Duodenal mucosa (tissue), 2 donors: Measurements from ENCODE around the gene HORMAD1.

ENCODE experiments used
- H3K27ac ChIP-seq: one replicate; pipeline ENCODE4 v1.7.0; 2013; ENCODE audit warnings: low read depth, low read length
- H3K27me3 ChIP-seq, 2 donors: one replicate each; pipeline ENCODE4 v1.7.0; 2013; ENCODE audit warnings: low read length in 2 of 2, control low read depth in 1 of 2; ENCODE audit not compliant: insufficient read depth in 2 of 2, control insufficient read depth in 1 of 2
- H3K36me3 ChIP-seq, 2 donors: one replicate each; pipeline ENCODE4 v1.7.0; 2013; ENCODE audit warnings: low read length in 2 of 2, control low read depth in 1 of 2; ENCODE audit not compliant: insufficient read depth in 2 of 2, control insufficient read depth in 1 of 2
- H3K4me1 ChIP-seq, 2 donors: one replicate each; pipeline ENCODE4 v1.7.0; 2013; ENCODE audit warnings: low read length in 2 of 2, control low read depth in 1 of 2; ENCODE audit not compliant: insufficient read depth in 2 of 2, control insufficient read depth in 1 of 2
- H3K4me3 ChIP-seq, 2 donors: one replicate each; pipeline ENCODE4 v1.7.0; 2013; ENCODE audit warnings: low read length in 2 of 2, low read depth in 1 of 2
- H3K9ac ChIP-seq, 2 donors: one replicate each; pipeline ENCODE4 v1.7.0; 2013; ENCODE audit warnings: low read length in 2 of 2, low read depth in 1 of 2
- H3K9me3 ChIP-seq, 2 donors: one replicate each; pipeline ENCODE4 v1.7.0; 2013; ENCODE audit warnings: low read length in 2 of 2, control low read depth in 1 of 2; ENCODE audit not compliant: control insufficient read depth in 1 of 2

Gene HORMAD1

GRCh38 chr1:150703427-150703826, 17.3 kb downstream of the HORMAD1 start:
- no peaks in the 10 kb centered on the region for H3K9me3 ChIP-seq
- H3K36me3 ChIP-seq, result no peaks in the 10 kb centered on the region
- no peaks in the 10 kb centered on the region for H3K4me1 ChIP-seq
- no peaks in the 10 kb centered on the region for H3K27me3 ChIP-seq
- H3K4me3 ChIP-seq, result no peak overlapping the region
- H3K27ac ChIP-seq, result no peak overlapping the region
- no peak overlapping the region for H3K9ac ChIP-seq

DNA sequence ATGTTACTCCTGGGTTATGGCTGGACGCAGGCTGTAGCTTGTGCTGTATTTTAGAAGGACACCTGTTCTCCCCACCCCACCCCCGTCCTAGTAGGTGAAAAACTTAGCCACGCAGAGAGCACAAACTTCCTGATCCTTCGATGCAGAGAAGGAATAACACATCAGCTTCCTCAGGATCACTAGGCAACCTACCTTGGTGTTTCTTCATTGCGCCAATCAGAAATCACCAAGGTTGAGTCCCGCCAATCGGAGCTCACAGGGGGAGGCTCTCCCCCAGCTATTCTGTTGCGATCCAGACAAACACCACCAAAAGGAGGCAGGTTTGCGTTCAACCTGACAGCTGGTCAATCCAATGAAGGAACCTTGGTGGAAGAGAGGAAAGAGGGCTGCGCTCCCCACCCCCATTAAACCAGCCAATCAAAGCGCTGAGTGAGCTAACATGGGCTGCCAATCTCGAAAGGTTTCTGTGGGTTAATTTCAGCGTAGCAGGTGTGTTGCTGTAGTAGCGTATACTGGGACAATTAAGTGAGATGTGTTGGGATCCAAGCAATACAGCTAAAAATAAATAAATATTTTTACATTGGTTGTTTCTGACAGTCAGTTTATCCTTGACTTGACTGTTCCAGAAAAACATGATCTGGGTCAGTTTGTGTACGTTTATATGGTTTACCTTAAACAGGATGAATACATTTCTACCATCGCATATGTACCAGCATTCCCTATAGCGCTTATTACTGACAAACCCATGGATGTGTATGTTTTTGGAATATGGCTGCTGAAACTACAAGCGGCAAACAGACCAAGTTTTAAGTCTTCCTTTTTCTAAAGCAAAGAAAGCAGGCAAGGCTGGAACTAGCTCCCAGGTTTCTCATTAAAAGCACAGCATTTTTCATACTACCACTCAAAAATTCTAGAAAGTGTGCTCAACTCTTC, 23.4 kb downstream of the HORMAD1 start, which contains the start of gene GOLPH3L:
Gene GOLPH3L, minus strand, starts transcription at position 160 of the 933 bp plus-strand sequence. CDS start 2,316 bp downstream, outside the sequence.
- Histone ChIP-seq H3K36me3 (peaks cover 4 to 20% of the 10 kb centered on the region in 2 donors), H3K27ac (peak within 1 kb of the TSS; percentile 65), H3K4me3 (peak within 1 kb of the TSS; percentile 78 to 84), H3K4me1 (peaks cover 0 to 8% of the 10 kb centered on the region in 2 donors), H3K9me3 (no peaks in the 10 kb centered on the region), H3K27me3 (no peaks in the 10 kb centered on the region), H3K9ac (peak within 1 kb of the TSS; percentile 56 to 62)

- peaks cover 0 to 8% of the 10 kb centered on the region in 2 donors for H3K4me1 ChIP-seq
- H3K27me3 ChIP-seq, result no peaks in the 10 kb centered on the region
- H3K27ac ChIP-seq, result peak overlapping the region; percentile 65
- H3K9ac ChIP-seq, result peak overlapping the region; percentile 32 to 62
- H3K4me3 ChIP-seq, result peak overlapping the region; percentile 78 to 84
- H3K9me3 ChIP-seq, result no peaks in the 10 kb centered on the region
- H3K36me3 ChIP-seq, result peaks cover 4 to 23% of the 10 kb centered on the region in 2 donors
These were observed 24.1 kb downstream of the HORMAD1 start for GRCh38 chr1:150696590-150696989.

DNA sequence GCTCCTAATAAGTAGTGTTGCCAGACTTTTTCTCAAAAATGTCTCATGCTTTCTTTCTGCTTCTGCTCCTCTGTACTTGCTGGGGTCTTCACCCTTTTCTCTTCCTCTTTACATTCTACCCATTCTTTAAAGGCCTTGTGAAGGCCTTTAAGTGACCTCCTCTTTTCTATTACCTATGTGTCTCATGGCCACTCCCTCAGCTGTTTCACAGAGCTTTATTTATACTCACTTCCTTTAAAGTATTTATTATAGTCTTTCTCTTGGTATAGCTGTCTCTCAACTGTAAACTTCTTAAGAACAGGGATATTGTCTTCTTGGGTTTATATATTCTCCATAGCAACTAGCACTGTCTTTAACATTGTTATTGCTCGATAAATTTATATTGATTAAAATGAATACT, 24.5 kb downstream of the HORMAD1 start:
- Histone ChIP-seq H3K4me1 (peaks cover 0 to 8% of the 10 kb centered on the region in 2 donors), H3K9ac (peak overlapping the region; percentile 2 to 55), H3K27me3 (no peaks in the 10 kb centered on the region), H3K36me3 (peaks cover 4 to 23% of the 10 kb centered on the region in 2 donors), H3K9me3 (no peaks in the 10 kb centered on the region), H3K27ac (peak overlapping the region; percentile 20), H3K4me3 (peak overlapping the region; percentile 78 to 84)

DNA sequence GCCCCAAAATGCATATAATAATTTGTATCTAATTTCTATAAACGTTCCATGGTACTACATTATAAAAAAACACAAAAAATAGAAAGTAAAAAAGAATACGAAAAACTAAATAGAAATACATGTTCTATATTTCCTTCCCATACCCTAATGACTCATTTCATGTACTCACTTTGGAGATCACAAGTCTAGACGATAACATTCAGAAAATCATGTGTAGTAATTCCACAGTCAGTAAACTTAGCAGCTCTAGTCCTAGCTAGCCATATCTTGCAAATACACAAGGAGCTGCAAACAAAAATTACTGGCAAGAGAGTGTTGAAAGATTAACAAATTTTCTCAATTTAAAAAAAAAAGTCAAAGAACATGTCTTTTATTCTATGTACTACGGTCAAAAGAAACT, 25.1 kb downstream of the HORMAD1 start:
- H3K27ac ChIP-seq, result no peak overlapping the region
- no peaks in the 10 kb centered on the region for H3K9me3 ChIP-seq
- H3K4me1 ChIP-seq, result peaks cover 0 to 8% of the 10 kb centered on the region in 2 donors
- H3K4me3 ChIP-seq, result peak overlapping the region; percentile 29 to 78
- no peaks in the 10 kb centered on the region for H3K27me3 ChIP-seq
- H3K9ac ChIP-seq, result peak overlapping the region in 1 of 2 donors; percentile 55
- H3K36me3 ChIP-seq, result peaks cover 4 to 23% of the 10 kb centered on the region in 2 donors

DNA sequence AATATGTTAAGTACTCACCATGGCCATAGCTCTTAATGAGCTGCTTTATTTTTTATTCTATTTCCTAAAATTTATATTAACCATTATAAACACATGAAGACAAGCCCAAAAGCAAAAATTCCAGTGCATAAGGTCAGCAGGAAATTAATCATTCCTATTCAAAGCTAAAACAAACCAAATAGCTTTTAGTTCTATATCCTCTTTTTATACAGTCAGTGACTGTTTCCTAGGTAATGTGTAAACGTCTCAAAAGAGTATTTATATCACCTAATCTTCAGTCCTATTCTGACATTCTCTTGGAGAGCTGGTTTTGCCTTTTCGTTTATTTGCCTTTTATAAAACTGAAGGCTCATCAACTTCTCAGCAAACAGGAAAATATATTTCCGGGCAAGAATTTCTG, 28.0 kb downstream of the HORMAD1 start:
- no peak overlapping the region for H3K9ac ChIP-seq
- H3K4me3 ChIP-seq, result no peak overlapping the region
- peaks cover 8 to 35% of the 10 kb centered on the region in 2 donors for H3K36me3 ChIP-seq
- no peak overlapping the region for H3K27ac ChIP-seq
- no peaks in the 10 kb centered on the region for H3K9me3 ChIP-seq
- H3K27me3 ChIP-seq, result no peaks in the 10 kb centered on the region
- peaks cover 0 to 7% of the 10 kb centered on the region in 2 donors for H3K4me1 ChIP-seq

DNA sequence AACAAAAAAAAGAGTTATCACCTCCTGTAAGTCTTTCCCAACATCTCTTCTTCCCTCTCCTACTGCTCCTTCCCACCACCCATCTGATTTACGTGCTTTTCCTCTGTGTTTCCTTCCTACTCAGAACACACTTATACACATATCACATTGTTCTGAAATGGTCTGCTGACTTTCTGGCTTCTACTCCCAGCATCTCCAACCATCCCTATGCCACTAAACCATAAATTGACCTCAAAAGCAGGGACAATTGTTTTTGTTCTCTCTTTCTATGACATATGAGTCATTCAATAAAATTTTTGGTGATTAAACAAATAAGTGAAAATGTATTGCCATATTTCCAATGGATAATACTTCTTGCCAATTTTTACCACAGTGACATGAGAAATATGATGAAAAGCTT, 31.9 kb downstream of the HORMAD1 start:
- Histone ChIP-seq H3K9ac (no peak overlapping the region), H3K27ac (no peak overlapping the region), H3K27me3 (no peaks in the 10 kb centered on the region), H3K9me3 (no peaks in the 10 kb centered on the region), H3K4me3 (no peak overlapping the region), H3K4me1 (no peaks in the 10 kb centered on the region), H3K36me3 (peaks cover 4 to 28% of the 10 kb centered on the region in 2 donors)

DNA sequence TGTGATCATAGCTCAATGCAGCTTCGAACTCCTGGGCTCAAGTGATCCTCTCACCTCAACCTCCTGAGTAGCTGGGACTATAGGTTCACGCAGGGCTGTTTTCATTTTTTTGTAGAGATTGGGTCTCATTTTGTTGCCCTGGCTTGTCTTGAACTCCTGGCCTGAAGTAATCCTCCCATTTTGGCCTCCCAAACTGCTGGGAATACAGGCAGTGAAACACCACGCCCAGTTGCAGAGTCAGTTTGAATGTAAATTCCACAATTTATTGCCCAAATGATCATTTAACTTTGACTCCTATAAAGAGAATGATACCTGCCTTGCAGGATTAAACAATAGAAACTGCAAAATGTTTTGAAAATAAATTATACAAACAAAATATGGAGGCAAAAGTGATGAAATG, 34.4 kb downstream of the HORMAD1 start:
- no peak overlapping the region for H3K9ac ChIP-seq
- H3K4me3 ChIP-seq, result no peak overlapping the region
- H3K36me3 ChIP-seq, result peaks cover 4 to 22% of the 10 kb centered on the region in 2 donors
- H3K9me3 ChIP-seq, result no peaks in the 10 kb centered on the region
- no peak overlapping the region for H3K27ac ChIP-seq
- H3K4me1 ChIP-seq, result no peaks in the 10 kb centered on the region
- no peaks in the 10 kb centered on the region for H3K27me3 ChIP-seq

GRCh38 chr1:150683914-150684313, 36.8 kb downstream of the HORMAD1 start:
- Histone ChIP-seq H3K36me3 (peaks cover 4 to 27% of the 10 kb centered on the region in 2 donors), H3K9me3 (no peaks in the 10 kb centered on the region), H3K4me1 (no peaks in the 10 kb centered on the region), H3K4me3 (no peak overlapping the region), H3K9ac (no peak overlapping the region), H3K27me3 (no peaks in the 10 kb centered on the region), H3K27ac (no peak overlapping the region)

- H3K27ac ChIP-seq, result no peak overlapping the region
- no peak overlapping the region for H3K4me3 ChIP-seq
- no peaks in the 10 kb centered on the region for H3K27me3 ChIP-seq
- peaks cover 0 to 16% of the 10 kb centered on the region in 2 donors for H3K36me3 ChIP-seq
- no peaks in the 10 kb centered on the region for H3K9me3 ChIP-seq
- no peaks in the 10 kb centered on the region for H3K4me1 ChIP-seq
- no peak overlapping the region for H3K9ac ChIP-seq
These were observed 41.7 kb downstream of the HORMAD1 start for GRCh38 chr1:150678988-150679387.
